ENCODE measurements around the gene ANGPTL2. TPM values are rescaled to one million over a fixed set of nuclear protein-coding genes. Genes with fewer than 3 reads are reported as not detected.

Gene ANGPTL2
- total RNA-seq, 1 donor = 0.10 TPM

GRCh38 chr9:127055745-127056402 lies 66.6 kb downstream of the ANGPTL2 start:
- Histone ChIP-seq H3K9me3 (ENCODE audit: low read depth, low read length) (no peaks in the 10 kb centered on the region), H3K4me1 (ENCODE audit: insufficient read depth, low read length) (no peaks in the 10 kb centered on the region), H3K4me3 (ENCODE audit: low read length) (no peak overlapping the region), H3K27me3 (ENCODE audit: insufficient read depth, low read length) (no peaks in the 10 kb centered on the region)

GRCh38 chr9:127053960-127054359 lies 68.5 kb downstream of the ANGPTL2 start:
- no peaks in the 10 kb centered on the region for H3K27me3 ChIP-seq (ENCODE audit: insufficient read depth, low read length)
- no peaks in the 10 kb centered on the region for H3K9me3 ChIP-seq (ENCODE audit: low read depth, low read length)
- H3K4me3 ChIP-seq (ENCODE audit: low read length) = no peak overlapping the region
- H3K4me1 ChIP-seq (ENCODE audit: insufficient read depth, low read length) = peaks cover 8% of the 10 kb centered on the region

- H3K9me3 ChIP-seq (ENCODE audit: low read depth, low read length) = no peaks in the 10 kb centered on the region
- H3K4me1 ChIP-seq (ENCODE audit: insufficient read depth, low read length) = peaks cover 14% of the 10 kb centered on the region
- H3K27me3 ChIP-seq (ENCODE audit: insufficient read depth, low read length) = no peaks in the 10 kb centered on the region
- no peak overlapping the region for H3K4me3 ChIP-seq (ENCODE audit: low read length)
Observed at GRCh38 chr9:127053057-127053821, 69.2 kb downstream of the ANGPTL2 start.

- no peak overlapping the region for H3K4me3 ChIP-seq (ENCODE audit: low read length)
- H3K9me3 ChIP-seq (ENCODE audit: low read depth, low read length) = no peaks in the 10 kb centered on the region
- peaks cover 16% of the 10 kb centered on the region for H3K4me1 ChIP-seq (ENCODE audit: insufficient read depth, low read length)
- H3K27me3 ChIP-seq (ENCODE audit: insufficient read depth, low read length) = no peaks in the 10 kb centered on the region
Observed at GRCh38 chr9:127051881-127052595, 70.4 kb downstream of the ANGPTL2 start.

- Histone ChIP-seq H3K4me1 (ENCODE audit: insufficient read depth, low read length) (peaks cover 16% of the 10 kb centered on the region), H3K27me3 (ENCODE audit: insufficient read depth, low read length) (no peaks in the 10 kb centered on the region), H3K4me3 (ENCODE audit: low read length) (no peak overlapping the region), H3K9me3 (ENCODE audit: low read depth, low read length) (no peaks in the 10 kb centered on the region)
Observed at GRCh38 chr9:127050591-127051001, 71.8 kb downstream of the ANGPTL2 start.

- no peaks in the 10 kb centered on the region for H3K27me3 ChIP-seq (ENCODE audit: insufficient read depth, low read length)
- H3K9me3 ChIP-seq (ENCODE audit: low read depth, low read length) = no peaks in the 10 kb centered on the region
- no peak overlapping the region for H3K4me3 ChIP-seq (ENCODE audit: low read length)
- peaks cover 16% of the 10 kb centered on the region for H3K4me1 ChIP-seq (ENCODE audit: insufficient read depth, low read length)
Observed at GRCh38 chr9:127050152-127050551, 72.3 kb downstream of the ANGPTL2 start.

- Histone ChIP-seq H3K9me3 (ENCODE audit: low read depth, low read length) (no peaks in the 10 kb centered on the region), H3K4me3 (ENCODE audit: low read length) (no peak overlapping the region), H3K27me3 (ENCODE audit: insufficient read depth, low read length) (no peaks in the 10 kb centered on the region), H3K4me1 (ENCODE audit: insufficient read depth, low read length) (peaks cover 16% of the 10 kb centered on the region)
Observed at GRCh38 chr9:127049581-127049980, 72.9 kb downstream of the ANGPTL2 start.

GRCh38 chr9:127049044-127049443 lies 73.4 kb downstream of the ANGPTL2 start:
- no peaks in the 10 kb centered on the region for H3K9me3 ChIP-seq (ENCODE audit: low read depth, low read length)
- H3K4me1 ChIP-seq (ENCODE audit: insufficient read depth, low read length) = peaks cover 16% of the 10 kb centered on the region
- H3K27me3 ChIP-seq (ENCODE audit: insufficient read depth, low read length) = no peaks in the 10 kb centered on the region
- H3K4me3 ChIP-seq (ENCODE audit: low read length) = no peak overlapping the region

GRCh38 chr9:127047971-127048370 lies 74.5 kb downstream of the ANGPTL2 start:
- H3K27me3 ChIP-seq (ENCODE audit: insufficient read depth, low read length) = no peaks in the 10 kb centered on the region
- no peak overlapping the region for H3K4me3 ChIP-seq (ENCODE audit: low read length)
- no peaks in the 10 kb centered on the region for H3K9me3 ChIP-seq (ENCODE audit: low read depth, low read length)
- H3K4me1 ChIP-seq (ENCODE audit: insufficient read depth, low read length) = peaks cover 16% of the 10 kb centered on the region

GRCh38 chr9:127045148-127045547 lies 77.3 kb downstream of the ANGPTL2 start:
- Histone ChIP-seq H3K9me3 (ENCODE audit: low read depth, low read length) (no peaks in the 10 kb centered on the region), H3K4me3 (ENCODE audit: low read length) (no peak overlapping the region), H3K27me3 (ENCODE audit: insufficient read depth, low read length) (no peaks in the 10 kb centered on the region), H3K4me1 (ENCODE audit: insufficient read depth, low read length) (peaks cover 16% of the 10 kb centered on the region)

GRCh38 chr9:127039492-127039891 lies 82.9 kb downstream of the ANGPTL2 start:
- H3K4me1 ChIP-seq (ENCODE audit: insufficient read depth, low read length) = no peaks in the 10 kb centered on the region
- H3K4me3 ChIP-seq (ENCODE audit: low read length) = no peak overlapping the region
- H3K9me3 ChIP-seq (ENCODE audit: low read depth, low read length) = no peaks in the 10 kb centered on the region
- no peaks in the 10 kb centered on the region for H3K27me3 ChIP-seq (ENCODE audit: insufficient read depth, low read length)

- Histone ChIP-seq H3K4me3 (ENCODE audit: low read length) (no peak overlapping the region), H3K4me1 (ENCODE audit: insufficient read depth, low read length) (no peaks in the 10 kb centered on the region), H3K27me3 (ENCODE audit: insufficient read depth, low read length) (no peaks in the 10 kb centered on the region), H3K9me3 (ENCODE audit: low read depth, low read length) (no peaks in the 10 kb centered on the region)
Observed at GRCh38 chr9:127038531-127038930, 83.9 kb downstream of the ANGPTL2 start.
